H1 (cell line): ENCODE results near the gene PTPRCAP. TPM values are rescaled to one million over a fixed set of nuclear protein-coding genes. Genes with fewer than 3 reads are reported as not detected.

Experiments
- CTCF ChIA-PET: fragments of 300-600 bp; sonication (Branson Sonifier 250); formaldehyde crosslinking; loops from one replicate; lab custom pipeline; 2021; ENCODE audit not compliant: partially characterized antibody; lab: Charles Lee
- POLR2A ChIA-PET: fragments of 300-600 bp; sonication (Branson Sonifier 250); formaldehyde crosslinking; loops from one replicate; lab custom pipeline; 2021; ENCODE audit warnings: inconsistent platforms; ENCODE audit not compliant: partially characterized antibody; lab: Charles Lee
- DNase-seq, 2 experiments: peaks; one replicate each; pipeline versions ENCODE4 v3.0.0 to v3.0.0-alpha.2; 2010 to 2022; ENCODE audit warnings: low spot score in 2 of 2, low read depth in 1 of 2, mixed read lengths in 1 of 2
- FAIRE-seq: peaks from 2 replicates; lab custom pipeline; 2011; peaks lifted over from hg19 to GRCh38; lab: Jason Lieb, UNC
- H2AFZ ChIP-seq: 2 replicates; pipeline ENCODE4 v1.8.1; 2012; ENCODE audit warnings: low read length, inconsistent platforms
- H2AK5ac ChIP-seq: 2 replicates; pipeline ENCODE4 v1.6.1; 2013; ENCODE audit warnings: low read depth, low read length
- H2BK120ac ChIP-seq: replicated peaks from 2 replicates; pipeline ENCODE3; 2013; ENCODE audit warnings: low read depth, low read length, inconsistent platforms
- H2BK12ac ChIP-seq: 2 replicates; pipeline ENCODE4 v1.6.1; 2013; ENCODE audit warnings: low read depth, low read length
- H2BK15ac ChIP-seq: 2 replicates; pipeline ENCODE4 v1.6.1; 2013; ENCODE audit warnings: low read length
- H2BK20ac ChIP-seq: 2 replicates; pipeline ENCODE4 v1.6.1; 2013; ENCODE audit warnings: low read length
- H2BK5ac ChIP-seq: 2 replicates; pipeline ENCODE4 v1.6.1; 2013; ENCODE audit warnings: low read depth, low read length
- H3K14ac ChIP-seq: 2 replicates; pipeline ENCODE4 v1.6.1; 2013; ENCODE audit warnings: inconsistent platforms; ENCODE audit not compliant: insufficient read length
- H3K18ac ChIP-seq: 2 replicates; pipeline ENCODE4 v1.6.1; 2013; ENCODE audit warnings: low read length; ENCODE audit errors: extremely low read depth
- H3K23ac ChIP-seq: 2 replicates; pipeline ENCODE4 v1.6.1; 2013; ENCODE audit warnings: inconsistent platforms; ENCODE audit not compliant: insufficient read length
- H3K23me2 ChIP-seq: 2 replicates; pipeline ENCODE4 v1.6.1; 2013; ENCODE audit warnings: low read depth, low read length
- H3K27ac ChIP-seq: 2 replicates; pipeline ENCODE4 v1.6.1; 2011; ENCODE audit warnings: low read depth, low read length, inconsistent platforms
- H3K27me3 ChIP-seq, 4 experiments: replicated peaks in 1 of 4; 1 replicate in 1 of 4; 2 replicates in 3 of 4; pipeline versions ENCODE4 v1.6.1 to v1.8.1; 2011 to 2013; ENCODE audit warnings: low read length in 3 of 4, mild to moderate bottlenecking in 3 of 4, inconsistent platforms in 2 of 4, mixed read lengths in 2 of 4, moderate library complexity in 1 of 4; ENCODE audit not compliant: control insufficient read depth in 3 of 4, insufficient read depth in 3 of 4; ENCODE audit errors: extremely low read depth in 1 of 4
- H3K36me3 ChIP-seq, 4 experiments: 2 replicates each; pipeline versions ENCODE4 v1.6.1 to v1.8.1; 2011 to 2013; ENCODE audit warnings: mild to moderate bottlenecking in 4 of 4, low read length in 3 of 4, moderate library complexity in 2 of 4, control low read depth in 1 of 4, inconsistent platforms in 1 of 4; ENCODE audit not compliant: insufficient read depth in 4 of 4, control insufficient read depth in 2 of 4
- H3K4ac ChIP-seq: replicated peaks from 2 replicates; pipeline ENCODE3; 2013; ENCODE audit warnings: low read length, low read depth, mixed read lengths, inconsistent platforms; ENCODE audit not compliant: insufficient read length
- H3K4me1 ChIP-seq, 4 experiments: replicated peaks in 1 of 4; 1 replicate in 1 of 4; 2 replicates in 3 of 4; pipeline versions ENCODE4 v1.6.1 to v1.8.1; 2011 to 2013; ENCODE audit warnings: low read length in 3 of 4, inconsistent platforms in 2 of 4, mixed read lengths in 1 of 4; ENCODE audit not compliant: insufficient read depth in 4 of 4, control insufficient read depth in 3 of 4
- H3K4me2 ChIP-seq, 2 experiments: 2 replicates each; pipeline versions ENCODE4 v1.6.1 to v1.8.1; 2011 to 2013; ENCODE audit warnings: low read depth in 2 of 2, low read length in 2 of 2, control low read depth in 1 of 2, inconsistent platforms in 1 of 2, mild to moderate bottlenecking in 1 of 2; ENCODE audit not compliant: insufficient read depth in 1 of 2
- H3K4me3 ChIP-seq, 4 experiments: fragments of 200-600, 300-600 bp in 1 of 4; sonication (generic), shearing (Covaris generic), sonication (Bioruptor Twin) in 1 of 4; 2 replicates each; pipeline versions ENCODE4 v1.5.1 to v1.8.1; 2011 to 2016; ENCODE audit warnings: low read length in 4 of 4, low read depth in 3 of 4, control low read depth in 2 of 4, inconsistent platforms in 2 of 4, mild to moderate bottlenecking in 2 of 4, mixed read lengths in 1 of 4, moderate library complexity in 1 of 4; ENCODE audit not compliant: insufficient read depth in 2 of 4; ENCODE audit errors: extremely low read depth in 1 of 4
- H3K56ac ChIP-seq: replicated peaks from 2 replicates; pipeline ENCODE3; 2013; ENCODE audit warnings: low read depth, mild to moderate bottlenecking, mixed read lengths, low read length, inconsistent platforms; ENCODE audit not compliant: insufficient read length
- H3K79me1 ChIP-seq: 2 replicates; pipeline ENCODE4 v1.6.1; 2013; ENCODE audit warnings: low read depth, low read length, control low read depth
- H3K79me2 ChIP-seq, 2 experiments: 2 replicates each; pipeline versions ENCODE4 v1.6.1 to v1.8.1; 2012 to 2013; ENCODE audit warnings: low read length in 2 of 2, mild to moderate bottlenecking in 2 of 2, inconsistent platforms in 1 of 2; ENCODE audit not compliant: insufficient read depth in 2 of 2, control insufficient read depth in 1 of 2
- H3K9ac ChIP-seq, 4 experiments: replicated peaks in 1 of 4; 1 replicate in 1 of 4; 2 replicates in 3 of 4; pipeline versions ENCODE4 v1.6.1 to v1.8.1; 2011 to 2013; ENCODE audit warnings: low read depth in 3 of 4, low read length in 3 of 4, control low read depth in 2 of 4, mild to moderate bottlenecking in 2 of 4, moderate library complexity in 2 of 4, inconsistent platforms in 1 of 4; ENCODE audit errors: extremely low read depth in 1 of 4
- H3K9me3 ChIP-seq, 2 experiments: 2 replicates each; pipeline versions ENCODE4 v1.6.1 to v1.8.1; 2012 to 2013; ENCODE audit warnings: mild to moderate bottlenecking in 2 of 2, moderate library complexity in 2 of 2, control low read depth in 1 of 2, inconsistent platforms in 1 of 2, low read depth in 1 of 2, low read length in 1 of 2, mixed read lengths in 1 of 2; ENCODE audit not compliant: insufficient read depth in 2 of 2
- H4K20me1 ChIP-seq, 2 experiments: replicated peaks in 1 of 2; 2 replicates each; pipeline versions ENCODE3 to v1.8.1; 2011 to 2013; ENCODE audit warnings: inconsistent platforms in 2 of 2, low read length in 2 of 2, mild to moderate bottlenecking in 1 of 2; ENCODE audit not compliant: insufficient read depth in 2 of 2, control insufficient read depth in 1 of 2
- H4K5ac ChIP-seq: 2 replicates; pipeline ENCODE4 v1.6.1; 2013; ENCODE audit warnings: low read length, low read depth, mixed read lengths, inconsistent platforms; ENCODE audit not compliant: insufficient read length
- H4K8ac ChIP-seq: 2 replicates; pipeline ENCODE4 v1.8.0; 2013; ENCODE audit warnings: mild to moderate bottlenecking, moderate library complexity, low read length, inconsistent platforms; ENCODE audit not compliant: insufficient read depth; ENCODE audit errors: extremely low read depth
- H4K91ac ChIP-seq: replicated peaks from 2 replicates; pipeline ENCODE3; 2013; ENCODE audit warnings: low read length, mixed read lengths, inconsistent platforms; ENCODE audit not compliant: insufficient read length
- CHD1 ChIP-seq: IDR thresholded peaks from 2 replicates; pipeline ENCODE4 v1.6.1; 2012; ENCODE audit warnings: low read depth, low read length, improper control_type of control experiment
- EP300 ChIP-seq, 2 experiments: IDR thresholded peaks; 1 replicate in 1 of 2; 2 replicates in 1 of 2; pipeline ENCODE4 v1.6.1; 2011 to 2012; ENCODE audit warnings: low read depth in 2 of 2, low read length in 2 of 2, mild to moderate bottlenecking in 2 of 2, borderline replicate concordance in 1 of 2, inconsistent platforms in 1 of 2, moderate library complexity in 1 of 2
- POLR2A ChIP-seq, 2 experiments: IDR thresholded peaks; 1 replicate in 1 of 2; 2 replicates in 1 of 2; pipeline ENCODE4 v1.6.1; 2011; ENCODE audit warnings: low read depth in 2 of 2, low read length in 2 of 2, mild to moderate bottlenecking in 2 of 2; ENCODE audit errors: control extremely low read depth in 1 of 2
- TAF7 ChIP-seq: optimal IDR thresholded peaks from 2 replicates; pipeline ENCODE3; 2011; ENCODE audit warnings: low read depth, mild to moderate bottlenecking, inconsistent platforms, low read length, moderate library complexity, borderline replicate concordance
- WGBS, 2 experiments: shearing (Covaris generic) in 1 of 2; methylation state at CpG; one replicate each; pipeline versions ENCODE4 v1.1.6 to v1.1.7; 2013 to 2015; ENCODE audit warnings: low lambda C conversion rate in 2 of 2, mixed read lengths in 2 of 2, inconsistent platforms in 1 of 2, low coverage in 1 of 2, missing lambda C conversion rate in 1 of 2; ENCODE audit not compliant: insufficient replicate concordance in 2 of 2, insufficient coverage in 1 of 2, insufficient read length in 1 of 2; ENCODE audit errors: extremely low coverage in 1 of 2, missing lambda C conversion rate in 1 of 2; 5-methylcytosine and 5-hydroxymethylcytosine counted together
- polyA plus RNA-seq, 7 experiments: library from polyadenylated mRNA; depleted of rRNA in 3 of 7; stranded (reverse) in 5 of 7; unstranded in 2 of 7; fragments of >200 nt in 5 of 7; fragments of 200-250 nt in 2 of 7; gene quantifications; 1 replicate in 5 of 7; 2 replicates in 1 of 7; 4 replicates in 1 of 7; pipeline versions ENCODE4 v1.2.1 to v1.2.3, GENCODE V29; 2011 to 2013; ENCODE audit warnings: missing spikeins in 2 of 7, mixed read lengths in 2 of 7
- total RNA-seq: library from RNA; stranded (reverse); fragmentation: NEBNext Ultra II Directional; extraction: Animal tissue kit (Norgen Biotek cat#: 25700); gene quantifications from 2 replicates; pipeline ENCODE4 v1.2.1, GENCODE V29; 2021
- TF ChIP-seq, protein P1 (sequence below), 3 experiments: IDR thresholded peaks; 1 replicate in 2 of 3; 2 replicates in 1 of 3; pipeline versions ENCODE4 v1.5.1 to v1.6.1; 2011; ENCODE audit warnings: low read length in 3 of 3, mild to moderate bottlenecking in 3 of 3, inconsistent platforms in 2 of 3, low read depth in 1 of 3, moderate library complexity in 1 of 3; ENCODE audit not compliant: insufficient read depth in 1 of 3; ENCODE audit errors: control extremely low read depth in 1 of 3

Gene PTPRCAP
- total and polyA plus RNA-seq, 2 of the 8 experiments (the other 6 are each of a cell fraction or from before 2014, with no cell fraction given), result 0.78 to 6.7 TPM

DNA sequence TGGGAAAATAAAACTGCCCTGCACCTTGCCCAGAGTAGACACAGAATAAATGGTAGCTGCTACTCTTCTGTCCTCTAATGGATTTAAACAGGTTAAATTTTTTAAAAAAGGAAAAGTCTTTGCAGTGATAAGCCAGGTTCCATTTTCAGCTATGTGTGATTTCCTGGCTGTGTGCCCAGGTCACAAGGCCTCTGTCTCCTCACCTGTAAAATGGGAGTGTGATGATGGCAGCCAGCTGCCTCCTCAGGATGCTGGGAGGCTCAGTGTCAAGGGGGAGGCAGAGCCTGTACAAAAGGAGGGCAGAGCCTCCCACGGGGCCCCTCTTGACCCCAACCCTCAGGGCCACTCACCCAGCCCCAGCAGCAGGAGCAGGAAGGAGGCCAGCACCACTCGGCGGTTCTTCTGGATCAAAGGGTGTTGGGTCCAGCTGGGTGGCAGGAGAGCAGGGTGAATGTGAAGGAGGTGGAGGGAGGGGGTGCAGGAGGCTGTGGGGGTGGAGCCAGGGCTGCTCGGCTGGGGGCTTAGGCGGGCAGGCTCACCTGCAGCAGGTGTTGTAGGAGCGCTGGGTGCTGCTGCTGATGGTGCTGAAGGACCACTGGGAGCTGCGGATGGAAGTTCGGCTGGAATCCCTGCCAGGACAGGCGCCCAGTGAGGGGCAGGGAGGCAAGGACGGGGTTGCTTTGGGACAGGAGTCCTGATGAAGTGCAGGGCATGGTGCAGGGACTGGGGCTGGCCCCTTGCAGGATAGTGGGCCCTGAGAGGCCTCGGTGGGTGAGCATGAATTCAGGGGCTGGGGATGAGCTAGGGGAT is 29.7 kb upstream of the PTPRCAP start:
- Histone ChIP-seq H4K20me1 (peaks cover 0 to 3% of the 10 kb centered on the region in 2 experiments), H3K79me2 (peaks cover 0 to 3% of the 10 kb centered on the region in 2 experiments; a peak in 2 of 4 replicates), H3K4me2 (peak overlapping the region; percentile 81 to 86; a peak in 3 of 4 replicates), H3K4ac (no peak overlapping the region), H3K23ac (no peak overlapping the region), H3K36me3 (no peaks in the 10 kb centered on the region), H2BK5ac (no peak overlapping the region), H3K4me1 (peaks cover 2 to 14% (median 6%) of the 10 kb centered on the region in 4 experiments; a peak in 6 of 7 replicates), H2BK20ac (no peak overlapping the region), H2BK120ac (no peak overlapping the region), H3K18ac (no peak overlapping the region), H3K27ac (no peak overlapping the region), H4K91ac (no peak overlapping the region), H4K8ac (no peak overlapping the region; the same call in 1 of the 2 replicates), H3K79me1 (peaks cover 2% of the 10 kb centered on the region), H2BK15ac (no peak overlapping the region), H3K27me3 (no peaks in the 10 kb centered on the region), H3K14ac (no peak overlapping the region), H3K56ac (no peak overlapping the region), H2AK5ac (no peak overlapping the region), H3K4me3 (peak overlapping the region in 1 of 4 experiments; percentile 90; a peak in 2 of 8 replicates), H3K23me2 (peaks cover 6% of the 10 kb centered on the region), H2BK12ac (no peak overlapping the region), H2AFZ (no peak overlapping the region), H3K9me3 (no peaks in the 10 kb centered on the region), H4K5ac (no peak overlapping the region), H3K9ac (no peak overlapping the region)
- WGBS, 2 experiments, result 88% methylated on average over 8 of the region's 11 CpGs; no CpG with 5 or more reads in 1 of the 2 experiments
- CTCF ChIA-PET, result interaction anchor here (0.6 to 2.3 kb wide), 12 partner anchors 8 to 297 kb away, joined by 3 to 15 read pairs (median 4); partner anchors contain the start of genes CARNS1, CORO1B and PPP1CA
- no peak for DNase-seq
- POLR2A ChIA-PET, result interaction anchor here (0.6 to 4.6 kb wide), 18 partner anchors 9 to 295 kb away, joined by 3 to 36 read pairs (median 6); partner anchors contain the start of genes CABP4, CARNS1, CORO1B and GPR152
- TF ChIP-seq POLR2A (IDR thresholded peaks at IDR 0.05; ENCODE audit: control extremely low read depth in 1 of 2, low read depth in 2 of 2, low read length in 2 of 2) (no peak), TAF7 (no peak), EP300 (IDR thresholded peaks at IDR 0.05; ENCODE audit: borderline replicate concordance in 1 of 2, low read depth in 2 of 2, low read length in 2 of 2) (no peak), CHD1 (no peak)
- TF ChIP-seq, protein P1, sequence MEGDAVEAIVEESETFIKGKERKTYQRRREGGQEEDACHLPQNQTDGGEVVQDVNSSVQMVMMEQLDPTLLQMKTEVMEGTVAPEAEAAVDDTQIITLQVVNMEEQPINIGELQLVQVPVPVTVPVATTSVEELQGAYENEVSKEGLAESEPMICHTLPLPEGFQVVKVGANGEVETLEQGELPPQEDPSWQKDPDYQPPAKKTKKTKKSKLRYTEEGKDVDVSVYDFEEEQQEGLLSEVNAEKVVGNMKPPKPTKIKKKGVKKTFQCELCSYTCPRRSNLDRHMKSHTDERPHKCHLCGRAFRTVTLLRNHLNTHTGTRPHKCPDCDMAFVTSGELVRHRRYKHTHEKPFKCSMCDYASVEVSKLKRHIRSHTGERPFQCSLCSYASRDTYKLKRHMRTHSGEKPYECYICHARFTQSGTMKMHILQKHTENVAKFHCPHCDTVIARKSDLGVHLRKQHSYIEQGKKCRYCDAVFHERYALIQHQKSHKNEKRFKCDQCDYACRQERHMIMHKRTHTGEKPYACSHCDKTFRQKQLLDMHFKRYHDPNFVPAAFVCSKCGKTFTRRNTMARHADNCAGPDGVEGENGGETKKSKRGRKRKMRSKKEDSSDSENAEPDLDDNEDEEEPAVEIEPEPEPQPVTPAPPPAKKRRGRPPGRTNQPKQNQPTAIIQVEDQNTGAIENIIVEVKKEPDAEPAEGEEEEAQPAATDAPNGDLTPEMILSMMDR (IDR thresholded peaks at IDR 0.05; ENCODE audit: control extremely low read depth in 1 of 3, insufficient read depth in 1 of 3, low read depth in 1 of 3, low read length in 3 of 3), result no peak
- FAIRE-seq, result no peak
